HEK293T (cell line): Measurements from ENCODE around the gene VPS16.

ENCODE experiments used
- ELF4 ChIP-seq: fragments of 450-650 bp; IDR thresholded peaks from 2 replicates; pipeline ENCODE4 v1.6.1; 2017; ENCODE audit warnings: antibody characterized with exemption
- FOXA1 ChIP-seq: fragments of 450-650 bp; IDR thresholded peaks from 2 replicates; pipeline ENCODE4 v1.6.1; 2016; ENCODE audit warnings: mild to moderate bottlenecking
- FOXM1 ChIP-seq: fragments of 450-650 bp; IDR thresholded peaks from 2 replicates; pipeline ENCODE4 v1.6.1; 2017; ENCODE audit warnings: mild to moderate bottlenecking, borderline replicate concordance
- NFRKB ChIP-seq: fragments of 450-650 bp; IDR thresholded peaks from 2 replicates; pipeline ENCODE4 v1.6.1; 2016; ENCODE audit warnings: mild to moderate bottlenecking, moderate library complexity
- PKNOX1 ChIP-seq: fragments of 450-650 bp; IDR thresholded peaks from 2 replicates; pipeline ENCODE4 v1.6.1; 2016
- SP1 ChIP-seq: fragments of 450-650 bp; IDR thresholded peaks from 2 replicates; pipeline ENCODE4 v1.6.1; 2017
- SUZ12 ChIP-seq: fragments of 450-650 bp; IDR thresholded peaks from 2 replicates; pipeline ENCODE4 v1.6.1; 2016; ENCODE audit warnings: mild to moderate bottlenecking
- ZNF384 ChIP-seq: fragments of 450-650 bp; IDR thresholded peaks from 2 replicates; pipeline ENCODE4 v1.6.1; 2016

- TF ChIP-seq FOXA1 = no peak
- no peak for TF ChIP-seq PKNOX1
- no peak for TF ChIP-seq SUZ12
- TF ChIP-seq SP1 = no peak
- no peak for TF ChIP-seq ELF4
- TF ChIP-seq FOXM1 = no peak
- no peak for TF ChIP-seq NFRKB
- TF ChIP-seq ZNF384 = no peak
Measured at GRCh38 chr20:2865630-2866029, 25.1 kb downstream of the VPS16 start.
